Stimulated activated CD4-positive, alpha-beta T cell treated with anti-CD3 and anti-CD28 coated beads, Interleukin-4, amount 100 ng/mL, for 24 hours (primary cell): ENCODE measurements around the gene FRY.

Source experiments
- DNase-seq: peaks from one replicate; pipeline ENCODE4 v3.0.0-alpha.2; 2020

FRY gene

GRCh38 chr13:32228330-32229041 lies 196.9 kb downstream of the FRY start:
- DNase-seq, result no peak

DNA sequence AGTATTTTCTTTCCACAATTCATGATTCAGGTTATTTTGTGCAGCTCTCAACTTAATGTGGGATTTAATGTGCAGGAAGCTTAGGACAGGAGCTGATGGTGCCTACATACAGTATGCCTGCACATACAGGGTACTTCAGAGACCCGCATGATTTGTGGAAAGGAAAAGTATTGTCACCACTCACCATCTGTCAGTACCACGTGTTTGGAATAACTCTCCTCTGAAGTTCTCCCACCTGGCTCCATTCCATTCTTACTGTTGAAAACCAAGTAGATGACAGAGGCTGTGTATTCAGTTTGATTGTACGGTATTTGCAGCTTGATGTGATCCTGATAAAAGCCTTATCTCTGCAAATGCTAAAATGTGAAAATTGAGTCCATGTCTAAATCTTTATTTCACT lies 197.9 kb downstream of the FRY start:
- no peak for DNase-seq

DNA sequence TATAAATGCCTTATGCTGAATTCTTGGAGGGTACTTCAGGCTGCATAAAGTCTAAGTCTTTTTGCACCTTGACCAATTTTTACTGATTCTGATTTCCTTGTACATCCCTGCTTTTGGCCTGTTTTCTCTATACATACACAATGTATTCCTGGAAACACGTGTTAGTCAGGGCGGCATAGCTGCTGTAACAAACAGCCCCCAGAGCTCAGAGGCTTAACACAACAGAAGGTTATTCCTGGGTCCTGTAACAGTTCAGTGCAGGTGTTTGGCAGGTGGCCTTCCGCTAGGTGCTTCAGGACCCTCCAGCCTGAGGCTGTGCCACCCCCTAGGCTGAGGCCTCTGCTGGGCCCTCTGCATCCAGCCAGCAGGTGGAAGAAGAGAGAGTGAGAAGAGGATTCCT lies 200.7 kb downstream of the FRY start:
- no peak for DNase-seq

GRCh38 chr13:32233062-32233461 lies 201.5 kb downstream of the FRY start:
- DNase-seq, result no peak

DNA sequence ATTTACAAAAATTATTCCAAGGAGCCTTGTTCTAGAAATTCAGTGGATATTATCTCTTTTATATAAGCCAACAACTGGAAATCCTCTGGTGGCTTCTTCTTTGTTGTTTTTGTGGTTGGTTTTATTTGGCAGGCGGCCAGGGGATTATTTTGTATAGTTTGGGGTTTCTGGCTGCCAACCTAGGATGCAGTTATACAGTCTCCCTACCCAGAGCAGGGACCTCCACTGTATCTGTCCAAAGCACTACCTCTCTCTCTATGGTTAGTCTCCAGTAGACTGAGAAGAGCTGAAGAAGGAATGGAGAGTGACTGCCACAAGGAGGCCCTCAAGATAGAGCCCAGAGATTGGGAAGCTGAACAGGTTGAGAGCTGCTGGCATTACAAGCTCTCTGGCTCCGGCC lies 203.3 kb downstream of the FRY start:
- DNase-seq, result no peak

DNA sequence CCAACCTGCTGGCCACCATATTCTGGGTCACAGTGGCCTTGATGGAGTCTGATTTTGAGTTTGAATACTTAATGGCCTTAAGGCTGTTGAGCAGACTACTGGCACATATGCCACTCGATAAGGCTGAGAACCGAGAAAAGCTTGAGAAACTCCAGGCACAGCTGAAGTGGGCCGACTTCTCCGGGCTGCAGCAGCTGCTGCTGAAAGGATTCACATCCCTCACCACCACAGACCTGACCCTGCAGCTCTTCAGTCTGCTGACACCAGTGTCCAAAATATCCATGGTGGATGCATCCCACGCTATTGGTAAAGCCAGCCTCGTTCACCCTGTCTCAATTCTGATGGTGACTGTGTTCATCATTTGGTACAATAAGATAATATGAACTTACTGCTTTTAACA lies 206.1 kb downstream of the FRY start:
- no peak for DNase-seq

- no peak for DNase-seq
Observed at GRCh38 chr13:32243695-32244094, 212.1 kb downstream of the FRY start.

- no peak for DNase-seq
Observed at GRCh38 chr13:32245555-32245954, 214.0 kb downstream of the FRY start.

DNA sequence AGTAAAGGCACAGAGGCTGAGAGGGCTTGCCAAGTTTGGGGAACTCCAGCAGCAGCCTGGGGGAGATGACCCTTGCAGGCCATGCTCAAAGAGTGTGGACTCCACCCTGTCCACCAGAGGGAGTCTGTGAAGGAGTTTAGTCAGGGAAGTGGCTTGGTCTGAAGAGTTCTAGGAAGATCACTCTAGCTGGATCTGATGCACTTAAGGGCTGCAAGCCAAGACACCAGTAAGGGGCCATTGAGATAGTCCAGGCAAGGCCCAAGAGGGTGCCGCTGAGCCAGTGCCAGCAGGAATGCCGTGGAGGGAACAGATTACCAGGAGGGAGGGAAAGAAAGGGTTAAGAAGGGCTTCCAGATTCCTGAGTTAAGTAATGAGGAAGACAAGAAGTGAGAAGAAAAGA lies 214.9 kb downstream of the FRY start:
- peak; percentile 30 for DNase-seq

- DNase-seq, result no peak
Observed at GRCh38 chr13:32247887-32248286, 216.3 kb downstream of the FRY start.

- DNase-seq, result no peak
Observed at GRCh38 chr13:32248801-32249200, 217.2 kb downstream of the FRY start.

- DNase-seq, result no peak
Observed at GRCh38 chr13:32252812-32253438, 221.4 kb downstream of the FRY start.

DNA sequence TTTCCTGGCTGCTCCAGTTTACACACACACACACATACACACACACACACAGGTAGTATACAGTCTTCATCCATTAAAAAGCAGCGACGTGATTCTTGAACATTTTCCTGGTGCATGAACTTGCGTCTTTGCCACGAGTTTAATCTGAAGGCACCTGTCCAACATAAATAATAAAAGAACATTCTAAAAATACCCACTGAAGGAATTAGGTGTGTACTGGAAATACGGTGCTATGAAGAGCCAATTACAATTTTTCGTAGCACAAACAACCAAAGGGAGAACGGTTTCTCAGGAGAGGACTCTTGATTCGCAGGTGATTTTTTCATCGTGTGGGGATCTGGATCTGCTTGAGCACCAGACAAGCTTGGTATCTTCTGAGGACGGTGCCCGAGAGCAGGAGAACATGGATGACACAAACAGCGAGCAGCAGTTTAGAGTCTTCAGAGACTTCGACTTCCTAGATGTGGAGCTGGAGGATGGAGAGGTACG lies 222.4 kb downstream of the FRY start:
- DNase-seq, result no peak

DNA sequence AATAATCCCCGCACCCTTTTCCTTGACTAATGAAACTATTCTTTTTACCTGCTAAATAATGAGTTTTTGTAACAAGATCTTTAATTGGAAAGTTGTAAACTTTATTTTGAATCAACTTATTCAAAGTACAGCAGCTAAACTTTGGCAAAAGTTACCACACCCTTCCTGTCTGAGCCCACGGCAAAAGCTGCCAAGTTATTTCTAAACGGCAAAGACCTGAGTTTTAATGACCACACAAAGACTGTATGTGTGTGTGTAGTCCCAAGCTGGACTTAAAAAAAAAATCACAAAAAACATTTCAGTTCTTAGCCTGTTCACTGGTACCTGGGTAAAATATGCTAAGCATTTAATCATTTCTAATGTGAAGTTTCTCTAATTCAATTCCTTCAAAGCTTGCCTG lies 222.8 kb downstream of the FRY start:
- no peak for DNase-seq

DNA sequence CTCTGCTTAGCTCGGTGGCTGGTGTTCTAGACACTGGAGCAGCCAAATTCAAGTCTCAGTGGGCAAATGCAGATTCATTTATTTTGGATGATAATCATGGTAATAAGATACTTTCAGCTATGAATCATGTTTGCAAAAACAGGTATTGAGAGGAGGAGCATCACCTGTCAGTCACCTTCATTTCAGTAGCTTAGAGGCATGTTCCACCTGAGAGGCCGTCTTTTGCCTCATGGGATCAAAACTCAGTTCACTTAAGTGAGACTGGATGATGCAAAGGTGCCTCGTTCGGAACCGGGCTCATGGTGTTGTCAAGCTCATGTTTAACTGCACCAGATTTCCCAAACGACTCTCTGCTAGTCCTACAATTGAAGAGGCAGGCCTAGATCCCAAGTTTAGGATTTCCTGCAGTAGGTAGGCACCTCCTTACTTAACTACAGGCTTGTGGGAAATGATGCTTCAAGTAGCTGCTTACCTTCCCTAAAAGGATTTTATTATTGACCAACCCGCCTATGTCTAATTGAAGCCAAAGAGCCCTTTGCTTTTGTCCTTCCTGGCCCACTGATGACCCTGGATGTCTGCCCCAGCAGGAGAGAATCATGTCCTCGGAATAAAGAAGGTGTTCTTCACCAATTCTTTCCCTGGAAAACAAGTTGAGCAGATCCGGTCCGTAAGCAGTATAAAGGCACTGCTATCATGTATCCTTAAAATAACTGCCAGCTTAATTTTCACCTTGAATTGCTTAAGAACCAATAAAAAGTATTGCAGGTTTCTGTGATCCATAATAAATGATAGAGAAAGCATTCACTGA lies 223.5 kb downstream of the FRY start:
- no peak for DNase-seq

GRCh38 chr13:32255724-32256109 lies 224.1 kb downstream of the FRY start:
- no peak for DNase-seq

- no peak for DNase-seq
Observed at GRCh38 chr13:32256243-32256642, 224.7 kb downstream of the FRY start.

DNA sequence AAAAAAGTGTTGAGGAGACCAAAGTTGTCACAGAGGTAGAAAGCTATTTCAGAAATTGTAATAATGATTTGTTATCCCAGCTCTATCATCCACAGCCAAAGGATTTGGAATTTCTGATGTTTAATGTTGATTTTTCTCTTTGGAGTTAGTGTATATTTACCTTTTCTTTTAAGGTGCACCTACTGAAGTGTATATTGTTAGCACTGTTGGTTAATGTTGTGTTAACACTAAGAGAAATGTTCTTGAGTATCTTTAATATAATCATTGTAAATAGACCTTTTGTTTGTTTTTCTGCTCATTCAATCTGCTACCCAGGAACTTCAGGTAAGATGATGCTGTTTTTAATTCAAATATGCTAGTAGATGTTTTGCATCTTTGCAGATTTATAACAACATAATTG lies 226.1 kb downstream of the FRY start:
- no peak for DNase-seq

DNA sequence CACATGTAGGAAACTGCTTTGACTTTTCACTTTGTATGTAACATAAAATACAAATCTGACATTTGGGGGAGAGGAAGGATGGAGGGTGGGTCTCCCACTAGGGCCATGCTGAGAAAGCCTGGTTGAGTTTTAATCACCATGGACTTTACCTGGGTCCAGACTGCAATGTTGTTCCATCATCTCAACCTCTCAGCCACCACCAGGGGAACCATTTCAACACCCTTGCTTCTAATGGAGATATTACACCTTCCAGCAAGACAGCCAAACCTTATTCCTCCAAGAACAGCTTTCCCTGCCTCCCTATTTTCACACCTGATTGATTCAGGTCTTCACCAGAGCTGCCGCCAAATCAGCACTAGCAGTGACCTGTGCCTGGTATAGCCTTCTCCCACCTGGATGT lies 227.5 kb downstream of the FRY start:
- no peak for DNase-seq

GRCh38 chr13:32261567-32261966 lies 230.0 kb downstream of the FRY start:
- DNase-seq, result no peak

DNA sequence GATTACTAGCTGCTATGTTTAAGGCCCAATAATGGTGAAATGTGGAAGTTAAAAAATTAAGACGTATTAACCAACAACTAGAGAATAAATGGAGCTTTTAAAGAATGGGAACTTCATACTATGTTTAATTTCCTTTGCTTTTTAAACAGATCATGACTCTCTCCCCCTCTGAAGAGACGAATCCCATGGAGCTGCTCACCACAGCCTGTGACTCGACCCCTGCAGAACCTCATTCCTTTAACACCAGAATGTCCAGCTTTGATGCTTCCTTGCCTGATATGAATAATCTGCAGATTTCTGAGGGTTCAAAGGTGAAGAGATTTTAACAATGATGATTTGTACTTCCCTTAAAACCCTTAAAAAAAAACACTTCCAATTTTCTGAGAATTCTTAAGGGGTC lies 230.6 kb downstream of the FRY start:
- DNase-seq, result no peak

DNA sequence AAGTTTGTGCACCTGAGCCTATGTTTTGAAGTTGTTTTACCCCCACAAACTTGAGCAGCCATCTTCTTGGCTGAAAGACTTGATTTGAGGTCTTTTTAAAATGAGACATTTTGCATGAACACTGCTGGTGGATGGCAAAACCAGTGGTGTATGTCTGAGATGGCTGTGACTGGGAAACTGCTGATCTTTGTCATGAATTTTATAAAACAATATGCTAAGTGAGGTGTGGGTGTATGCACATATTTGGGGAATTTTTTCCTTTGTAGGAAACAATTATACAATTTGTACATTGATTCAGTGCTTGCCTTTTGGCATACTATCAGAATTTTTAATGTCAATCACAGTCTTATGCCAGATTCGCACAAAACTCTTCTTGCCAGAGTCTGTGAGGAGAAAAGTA lies 231.0 kb downstream of the FRY start:
- DNase-seq, result no peak

- DNase-seq, result no peak
Observed at GRCh38 chr13:32264407-32264806, 232.8 kb downstream of the FRY start.

- DNase-seq, result no peak
Observed at GRCh38 chr13:32265726-32266125, 234.2 kb downstream of the FRY start.
